LNCAP (cell line): Measurements from ENCODE around the gene BRD1.

Experiments
- CTCF ChIP-seq: fragments of 450-650 bp; IDR thresholded peaks from 2 replicates; pipeline ENCODE4 v1.5.1; 2017; ENCODE audit warnings: mild to moderate bottlenecking

Gene BRD1

GRCh38 chr22:49807129-49807528 is 20.5 kb downstream of the BRD1 start:
- TF ChIP-seq CTCF, result no peak

GRCh38 chr22:49803737-49804375 is 23.8 kb downstream of the BRD1 start:
- no peak for TF ChIP-seq CTCF

- no peak for TF ChIP-seq CTCF
Measured at GRCh38 chr22:49803134-49803533, 24.5 kb downstream of the BRD1 start.

GRCh38 chr22:49801391-49802060 is 26.1 kb downstream of the BRD1 start:
- TF ChIP-seq CTCF, result no peak

GRCh38 chr22:49800408-49801238 is 27.1 kb downstream of the BRD1 start:
- no peak for TF ChIP-seq CTCF

GRCh38 chr22:49799431-49800075 is 28.1 kb downstream of the BRD1 start:
- no peak for TF ChIP-seq CTCF

GRCh38 chr22:49798486-49799151 is 29.1 kb downstream of the BRD1 start:
- no peak for TF ChIP-seq CTCF
